Endothelial cell of umbilical vein (primary cell): ENCODE data around the gene GSTA2. TPM values are rescaled to one million over a fixed set of nuclear protein-coding genes. Genes with fewer than 3 reads are reported as not detected.

Experiments used
- BruUV-seq: library from RNA; stranded (reverse); fragments of 400-500 nt; replicated peaks from 2 replicates; lab custom pipeline; 2021; lab: Mats Ljungman, UMichigan
- CTCF ChIA-PET: fragments of 300-600, 350-600 bp; sonication (Branson Sonifier 250); formaldehyde crosslinking; loops from one replicate; lab custom pipeline; 2021; ENCODE audit warnings: antibody characterized with exemption, inconsistent platforms; lab: Charles Lee
- POLR2A ChIA-PET: fragments of 300-600, 350-600 bp; sonication (Branson Sonifier 250); formaldehyde crosslinking; loops from one replicate; lab custom pipeline; 2021; ENCODE audit warnings: antibody characterized with exemption, inconsistent platforms; lab: Charles Lee
- DNase-seq: peaks from one replicate; pipeline ENCODE4 v3.0.0-alpha.2; 2011; ENCODE audit warnings: low read depth, low spot score
- FAIRE-seq: peaks from 2 replicates; lab custom pipeline; 2011; peaks lifted over from hg19 to GRCh38; lab: Jason Lieb, UNC
- H2AFZ ChIP-seq: 2 replicates; pipeline ENCODE4 v1.6.0; 2012; ENCODE audit warnings: low read depth, low read length, control low read depth, inconsistent platforms
- H3K27ac ChIP-seq: 2 replicates; pipeline ENCODE4 v1.5.1; 2011; ENCODE audit warnings: low read depth, mild to moderate bottlenecking, control low read depth, low read length, moderate library complexity; ENCODE audit not compliant: insufficient read depth
- H3K27me3 ChIP-seq, 2 experiments: 2 replicates each; pipeline versions ENCODE4 v1.6.0 to v1.6.1; 2011; ENCODE audit warnings: low read length in 2 of 2, mixed read lengths in 1 of 2; ENCODE audit not compliant: control insufficient read depth in 2 of 2, insufficient read depth in 2 of 2
- H3K36me3 ChIP-seq, 2 experiments: 2 replicates in 1 of 2; 3 replicates in 1 of 2; pipeline ENCODE4 v1.5.1; 2011; ENCODE audit warnings: low read length in 2 of 2, mild to moderate bottlenecking in 1 of 2, moderate library complexity in 1 of 2; ENCODE audit not compliant: control insufficient read depth in 2 of 2, insufficient read depth in 2 of 2; ENCODE audit errors: extremely low read depth in 1 of 2
- H3K4me1 ChIP-seq: 3 replicates; pipeline ENCODE4 v1.5.1; 2011; ENCODE audit warnings: mild to moderate bottlenecking, low read length; ENCODE audit not compliant: control insufficient read depth, insufficient read depth; ENCODE audit errors: extremely low read depth
- H3K4me2 ChIP-seq: 2 replicates; pipeline ENCODE4 v1.6.1; 2011; ENCODE audit warnings: low read length, control low read depth, mixed read lengths; ENCODE audit not compliant: insufficient read depth
- H3K4me3 ChIP-seq, 3 experiments: fragments of 200-600 bp in 1 of 3; sonication (generic), shearing (Covaris generic) in 1 of 3; replicated peaks in 1 of 3; 2 replicates each; pipeline ENCODE4 v1.5.1; 2011 to 2016; ENCODE audit warnings: control low read depth in 3 of 3, low read length in 3 of 3, mild to moderate bottlenecking in 2 of 3, inconsistent platforms in 1 of 3, low read depth in 1 of 3, moderate library complexity in 1 of 3; ENCODE audit not compliant: insufficient read depth in 1 of 3
- H3K79me2 ChIP-seq: 2 replicates; pipeline ENCODE4 v1.6.0; 2012; ENCODE audit warnings: low read length, inconsistent platforms; ENCODE audit not compliant: control insufficient read depth, insufficient read depth
- H3K9ac ChIP-seq: replicated peaks from 2 replicates; pipeline ENCODE3; 2011; ENCODE audit warnings: low read length, control low read depth; ENCODE audit not compliant: insufficient read depth; ENCODE audit errors: extremely low read depth
- H3K9me1 ChIP-seq: replicated peaks from 3 replicates; pipeline ENCODE4 v1.6.0; 2011; ENCODE audit warnings: mild to moderate bottlenecking, low read length; ENCODE audit not compliant: control insufficient read depth, insufficient read depth; ENCODE audit errors: extremely low read depth
- H3K9me3 ChIP-seq: replicated peaks from 2 replicates; pipeline ENCODE4 v1.5.1; 2012; ENCODE audit warnings: low read length, inconsistent platforms; ENCODE audit not compliant: control insufficient read depth, insufficient read depth
- H4K20me1 ChIP-seq: replicated peaks from 2 replicates; pipeline ENCODE3; 2011; ENCODE audit warnings: mild to moderate bottlenecking, low read length; ENCODE audit not compliant: control insufficient read depth, insufficient read depth; ENCODE audit errors: extremely low read depth
- EZH2 ChIP-seq: IDR thresholded peaks from 2 replicates; pipeline ENCODE4 v1.6.1; 2012; ENCODE audit warnings: borderline replicate concordance, low read depth, mild to moderate bottlenecking, moderate library complexity, low read length, inconsistent platforms; ENCODE audit not compliant: severe bottlenecking
- FOS ChIP-seq: IDR thresholded peaks from 2 replicates; pipeline ENCODE4 v1.6.1; 2011; ENCODE audit warnings: mild to moderate bottlenecking, low read length, moderate library complexity, borderline replicate concordance; ENCODE audit not compliant: insufficient read depth
- JUN ChIP-seq: IDR thresholded peaks from 2 replicates; pipeline ENCODE4 v1.6.1; 2011; ENCODE audit warnings: borderline replicate concordance, low read depth; ENCODE audit not compliant: insufficient read length, insufficient read depth
- MYC ChIP-seq: IDR thresholded peaks from one replicate; pipeline ENCODE4 v1.6.1; 2011; ENCODE audit warnings: mild to moderate bottlenecking, low read depth, low read length
- dilution Hi-C: fragments of 300-500 bp; cut with MboI; formaldehyde crosslinking; loops from one replicate; pipeline ENCODE4 v1.15.0; 2019; ENCODE audit warnings: low sequenced_read_pairs; ENCODE audit not compliant: extremely low pct_ligation_motif_present
- intact Hi-C: fragments of 100-400 bp; cut with micrococcal nuclease; formaldehyde crosslinking; loops from one replicate; pipeline ENCODE4 v1.10.0; 2022
- polyA plus RNA-seq, 4 experiments: library from polyadenylated mRNA; depleted of rRNA in 3 of 4; stranded (reverse) in 3 of 4; unstranded in 1 of 4; fragments of >200 nt; gene quantifications; 2 replicates each; pipeline versions ENCODE4 v1.2.1 to v1.2.3, GENCODE V29; 2011 to 2012; ENCODE audit warnings: missing spikeins in 1 of 4
- total RNA-seq: library from RNA; stranded (reverse); gene quantifications from 2 replicates; pipeline ENCODE4 v1.2.3, GENCODE V29; 2021
- TF ChIP-seq, protein P1 (sequence below): IDR thresholded peaks from 2 replicates; pipeline ENCODE4 v1.6.1; 2011; ENCODE audit not compliant: insufficient read depth, insufficient read length
- TF ChIP-seq, protein P2 (sequence below), 2 donors: IDR thresholded peaks; 1 replicate in 1 of 2; 2 replicates in 1 of 2; pipeline ENCODE4 v1.5.1; 2011; ENCODE audit warnings: low read length in 2 of 2, mild to moderate bottlenecking in 2 of 2, moderate library complexity in 2 of 2, control low read depth in 1 of 2, inconsistent platforms in 1 of 2, low read depth in 1 of 2; ENCODE audit not compliant: insufficient read depth in 1 of 2; ENCODE audit errors: extremely low read depth in 1 of 2

GSTA2 gene
- total and polyA plus RNA-seq, 2 donors (not counting 3 experiments of a cell fraction or from before 2014, with no cell fraction given): not detected

DNA sequence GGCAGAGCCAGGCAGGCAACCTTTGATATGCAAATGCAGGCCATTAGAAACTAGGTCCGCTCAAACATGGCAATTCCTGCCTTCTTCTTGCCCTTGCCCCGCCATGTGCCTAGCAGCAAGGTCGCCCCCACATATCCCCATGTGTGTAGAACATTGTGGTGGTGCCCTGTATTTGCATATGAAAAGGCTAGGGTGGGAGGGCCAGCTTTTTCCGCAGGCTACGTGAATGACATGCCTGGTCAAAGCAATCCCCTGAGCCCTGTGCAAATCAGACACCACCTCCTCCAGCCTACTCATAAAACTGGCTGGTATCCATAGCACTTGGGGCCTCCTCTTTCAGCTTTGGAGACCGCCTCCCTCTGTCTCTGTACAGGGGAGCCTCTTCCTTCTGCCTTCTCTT, 31.6 kb downstream of the GSTA2 start:
- CTCF ChIA-PET: no interaction called here
- no peak for DNase-seq
- BruUV-seq: no TSS peak

DNA sequence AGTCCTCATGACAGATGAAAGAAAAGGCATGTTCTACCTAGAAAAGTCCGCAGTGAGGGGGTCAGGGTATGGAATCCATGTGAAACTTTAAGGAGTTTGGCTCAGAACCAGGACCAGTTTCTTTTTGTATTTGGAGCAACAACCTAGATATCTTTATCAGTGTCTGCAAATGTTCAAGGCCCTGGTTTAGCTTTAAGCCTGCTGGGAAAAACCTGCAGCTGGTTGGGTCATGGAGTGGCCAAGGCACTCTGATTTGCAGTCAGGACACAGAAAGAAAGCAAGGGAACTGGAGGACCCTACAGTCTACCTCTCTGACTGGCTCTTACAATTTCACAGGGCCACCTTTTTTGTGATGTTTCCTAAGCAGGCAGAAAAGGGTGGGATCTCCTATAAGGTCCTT, 33.7 kb downstream of the GSTA2 start:
- CTCF ChIA-PET: no interaction called here
- intact Hi-C loops: no loop called here
- POLR2A ChIA-PET: no interaction called here
- no peak for FAIRE-seq
- Histone ChIP-seq H3K4me3 (no peak overlapping the region), H3K36me3 (no peaks in the 10 kb centered on the region), H3K27me3 (peaks cover 0 to 2% of the 10 kb centered on the region in 2 experiments), H3K9me3 (no peaks in the 10 kb centered on the region), H3K4me2 (no peak overlapping the region), H2AFZ (no peak overlapping the region), H3K9me1 (no peaks in the 10 kb centered on the region), H3K27ac (no peak overlapping the region), H3K79me2 (no peaks in the 10 kb centered on the region), H3K4me1 (no peaks in the 10 kb centered on the region), H4K20me1 (no peaks in the 10 kb centered on the region), H3K9ac (no peak overlapping the region)
- BruUV-seq: no TSS peak
- TF ChIP-seq MYC: no peak
- TF ChIP-seq, protein P1, sequence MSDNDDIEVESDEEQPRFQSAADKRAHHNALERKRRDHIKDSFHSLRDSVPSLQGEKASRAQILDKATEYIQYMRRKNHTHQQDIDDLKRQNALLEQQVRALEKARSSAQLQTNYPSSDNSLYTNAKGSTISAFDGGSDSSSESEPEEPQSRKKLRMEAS: no peak
- TF ChIP-seq FOS: no peak
- TF ChIP-seq JUN: no peak
- TF ChIP-seq EZH2: no peak
- TF ChIP-seq, protein P2, sequence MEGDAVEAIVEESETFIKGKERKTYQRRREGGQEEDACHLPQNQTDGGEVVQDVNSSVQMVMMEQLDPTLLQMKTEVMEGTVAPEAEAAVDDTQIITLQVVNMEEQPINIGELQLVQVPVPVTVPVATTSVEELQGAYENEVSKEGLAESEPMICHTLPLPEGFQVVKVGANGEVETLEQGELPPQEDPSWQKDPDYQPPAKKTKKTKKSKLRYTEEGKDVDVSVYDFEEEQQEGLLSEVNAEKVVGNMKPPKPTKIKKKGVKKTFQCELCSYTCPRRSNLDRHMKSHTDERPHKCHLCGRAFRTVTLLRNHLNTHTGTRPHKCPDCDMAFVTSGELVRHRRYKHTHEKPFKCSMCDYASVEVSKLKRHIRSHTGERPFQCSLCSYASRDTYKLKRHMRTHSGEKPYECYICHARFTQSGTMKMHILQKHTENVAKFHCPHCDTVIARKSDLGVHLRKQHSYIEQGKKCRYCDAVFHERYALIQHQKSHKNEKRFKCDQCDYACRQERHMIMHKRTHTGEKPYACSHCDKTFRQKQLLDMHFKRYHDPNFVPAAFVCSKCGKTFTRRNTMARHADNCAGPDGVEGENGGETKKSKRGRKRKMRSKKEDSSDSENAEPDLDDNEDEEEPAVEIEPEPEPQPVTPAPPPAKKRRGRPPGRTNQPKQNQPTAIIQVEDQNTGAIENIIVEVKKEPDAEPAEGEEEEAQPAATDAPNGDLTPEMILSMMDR (IDR thresholded peaks at IDR 0.05; ENCODE audit: extremely low read depth in 1 of 2, insufficient read depth in 1 of 2, low read depth in 1 of 2, low read length in 2 of 2): no peak
- no peak for DNase-seq
- dilution Hi-C loops: no loop called here

More for the DNA sequence above, 31.6 kb downstream of the GSTA2 start:
- no peak overlapping the region for H2AFZ ChIP-seq
- no peak overlapping the region for H3K4me3 ChIP-seq
- no peaks in the 10 kb centered on the region for H3K4me1 ChIP-seq
- POLR2A ChIA-PET: no interaction called here
- intact Hi-C loops (no loop called here), dilution Hi-C loops (no loop called here)
- TF ChIP-seq MYC (no peak), FOS (no peak), EZH2 (no peak)
- H3K36me3 ChIP-seq: no peaks in the 10 kb centered on the region
- no peak overlapping the region for H3K4me2 ChIP-seq
- peaks cover 0 to 2% of the 10 kb centered on the region in 2 experiments for H3K27me3 ChIP-seq
- H3K9me3 ChIP-seq: no peaks in the 10 kb centered on the region
- H3K27ac ChIP-seq: no peak overlapping the region
- no peak overlapping the region for H3K9ac ChIP-seq
- FAIRE-seq: no peak
- no peaks in the 10 kb centered on the region for H4K20me1 ChIP-seq
- no peaks in the 10 kb centered on the region for H3K79me2 ChIP-seq
- no peaks in the 10 kb centered on the region for H3K9me1 ChIP-seq
